Measurements from ENCODE around the gene PTPMT1.

PTPMT1 gene

GRCh38 chr11:47599902-47600301, 34.5 kb downstream of the PTPMT1 start:
- H3K27me3 Mint-ChIP-seq = peaks cover 5% of the 10 kb centered on the region

GRCh38 chr11:47603295-47603694, 37.9 kb downstream of the PTPMT1 start:
- H3K4me3 Mint-ChIP-seq = no peak overlapping the region

More at GRCh38 chr11:47599902-47600301, 34.5 kb downstream of the PTPMT1 start:
- Mint-ChIP-seq H3K36me3 (no peaks in the 10 kb centered on the region), H3K27ac (no peak overlapping the region), H3K4me1 (ENCODE audit: low read depth) (no peaks in the 10 kb centered on the region), H3K9me3 (ENCODE audit: low read depth) (no peaks in the 10 kb centered on the region), H3K4me3 (no peak overlapping the region)

GRCh38 chr11:47605921-47606320, 40.5 kb downstream of the PTPMT1 start:
- H3K4me3 Mint-ChIP-seq = no peak overlapping the region
- no peaks in the 10 kb centered on the region for H3K9me3 Mint-ChIP-seq (ENCODE audit: low read depth)
- no peaks in the 10 kb centered on the region for H3K4me1 Mint-ChIP-seq (ENCODE audit: low read depth)
- H3K27ac Mint-ChIP-seq = no peak overlapping the region
- H3K36me3 Mint-ChIP-seq = peaks cover 2% of the 10 kb centered on the region
- H3K27me3 Mint-ChIP-seq = no peaks in the 10 kb centered on the region

More at GRCh38 chr11:47603295-47603694, 37.9 kb downstream of the PTPMT1 start:
- Mint-ChIP-seq H3K36me3 (peaks cover 2% of the 10 kb centered on the region), H3K27ac (no peak overlapping the region), H3K4me1 (ENCODE audit: low read depth) (no peaks in the 10 kb centered on the region), H3K9me3 (ENCODE audit: low read depth) (no peaks in the 10 kb centered on the region), H3K27me3 (no peaks in the 10 kb centered on the region)

- no peaks in the 10 kb centered on the region for H3K9me3 Mint-ChIP-seq (ENCODE audit: low read depth)
- H3K27ac Mint-ChIP-seq = no peak overlapping the region
- H3K36me3 Mint-ChIP-seq = peaks cover 2% of the 10 kb centered on the region
- no peaks in the 10 kb centered on the region for H3K27me3 Mint-ChIP-seq
- no peak overlapping the region for H3K4me3 Mint-ChIP-seq
- H3K4me1 Mint-ChIP-seq (ENCODE audit: low read depth) = no peaks in the 10 kb centered on the region
Measured at GRCh38 chr11:47606731-47607130, 41.3 kb downstream of the PTPMT1 start.

- Mint-ChIP-seq H3K9me3 (ENCODE audit: low read depth) (no peaks in the 10 kb centered on the region), H3K4me3 (no peak overlapping the region), H3K27ac (no peak overlapping the region), H3K4me1 (ENCODE audit: low read depth) (no peaks in the 10 kb centered on the region), H3K36me3 (peaks cover 2% of the 10 kb centered on the region), H3K27me3 (no peaks in the 10 kb centered on the region)
Measured at GRCh38 chr11:47607380-47607779, 42.0 kb downstream of the PTPMT1 start.

- Mint-ChIP-seq H3K4me3 (no peak overlapping the region), H3K36me3 (peaks cover 2% of the 10 kb centered on the region), H3K4me1 (ENCODE audit: low read depth) (no peaks in the 10 kb centered on the region), H3K27me3 (no peaks in the 10 kb centered on the region), H3K27ac (no peak overlapping the region), H3K9me3 (ENCODE audit: low read depth) (no peaks in the 10 kb centered on the region)
Measured at GRCh38 chr11:47609675-47610074, 44.3 kb downstream of the PTPMT1 start.

GRCh38 chr11:47611348-47611794, 46.0 kb downstream of the PTPMT1 start:
- H3K4me1 Mint-ChIP-seq (ENCODE audit: low read depth) = no peaks in the 10 kb centered on the region

GRCh38 chr11:47615249-47615648, 49.9 kb downstream of the PTPMT1 start:
- Mint-ChIP-seq H3K27me3 (no peaks in the 10 kb centered on the region), H3K4me1 (ENCODE audit: low read depth) (no peaks in the 10 kb centered on the region), H3K27ac (no peak overlapping the region), H3K4me3 (no peak overlapping the region), H3K36me3 (peaks cover 3% of the 10 kb centered on the region), H3K9me3 (ENCODE audit: low read depth) (no peaks in the 10 kb centered on the region)

More at GRCh38 chr11:47611348-47611794, 46.0 kb downstream of the PTPMT1 start:
- no peaks in the 10 kb centered on the region for H3K27me3 Mint-ChIP-seq
- no peak overlapping the region for H3K4me3 Mint-ChIP-seq
- no peaks in the 10 kb centered on the region for H3K36me3 Mint-ChIP-seq
- H3K9me3 Mint-ChIP-seq (ENCODE audit: low read depth) = no peaks in the 10 kb centered on the region
- no peak overlapping the region for H3K27ac Mint-ChIP-seq

GRCh38 chr11:47616726-47617416, 51.5 kb downstream of the PTPMT1 start:
- Mint-ChIP-seq H3K27me3 (no peaks in the 10 kb centered on the region), H3K4me3 (no peak overlapping the region), H3K4me1 (ENCODE audit: low read depth) (no peaks in the 10 kb centered on the region), H3K27ac (no peak overlapping the region), H3K9me3 (ENCODE audit: low read depth) (no peaks in the 10 kb centered on the region), H3K36me3 (peaks cover 3% of the 10 kb centered on the region)

- H3K9me3 Mint-ChIP-seq (ENCODE audit: low read depth) = no peaks in the 10 kb centered on the region
- H3K4me1 Mint-ChIP-seq (ENCODE audit: low read depth) = no peaks in the 10 kb centered on the region
- no peaks in the 10 kb centered on the region for H3K27me3 Mint-ChIP-seq
- no peak overlapping the region for H3K4me3 Mint-ChIP-seq
- H3K36me3 Mint-ChIP-seq = peaks cover 3% of the 10 kb centered on the region
- H3K27ac Mint-ChIP-seq = no peak overlapping the region
Measured at GRCh38 chr11:47617417-47617809, 52.0 kb downstream of the PTPMT1 start.

- H3K9me3 Mint-ChIP-seq (ENCODE audit: low read depth) = no peaks in the 10 kb centered on the region
- H3K36me3 Mint-ChIP-seq = peaks cover 7% of the 10 kb centered on the region
- H3K4me3 Mint-ChIP-seq = no peak overlapping the region
- no peaks in the 10 kb centered on the region for H3K27me3 Mint-ChIP-seq
- no peaks in the 10 kb centered on the region for H3K4me1 Mint-ChIP-seq (ENCODE audit: low read depth)
- H3K27ac Mint-ChIP-seq = no peak overlapping the region
Measured at GRCh38 chr11:47620836-47621378, 55.5 kb downstream of the PTPMT1 start.
